Measurements from ENCODE around the gene FBXO5.
"Not testable (repeated sequence)": the region's sequence is repeated elsewhere in the genome, so short reads cannot be mapped to it uniquely, and the experiment has no call there.

GRCh38 chr6:153000790-153001189 is 17.9 kb upstream of the FBXO5 start:
- TF ChIP-seq POLR2A (IDR thresholded peaks at IDR 0.05); EP300 (IDR thresholded peaks at IDR 0.05; ENCODE audit: low read depth): not testable (repeated sequence)

Data from transverse colon (tissue), 1 donor.